Liver (tissue), 9 donors: ENCODE measurements around the gene RTN4RL1. TPM values are rescaled to one million over a fixed set of nuclear protein-coding genes. Genes with fewer than 3 reads are reported as not detected.

Experiments
- DNase-seq: peaks from one replicate; pipeline ENCODE4 v3.0.0-alpha.2; 2017; ENCODE audit warnings: low spot score
- H3K27ac ChIP-seq, 2 donors: one replicate each; pipeline ENCODE4 v1.7.0; 2013; ENCODE audit warnings: inconsistent platforms in 2 of 2, low read length in 2 of 2, control low read depth in 1 of 2, low read depth in 1 of 2, mild to moderate bottlenecking in 1 of 2
- H3K27me3 ChIP-seq, 4 donors: one replicate each; pipeline versions ENCODE4 v1.6.1 to v1.7.0; 2013; ENCODE audit warnings: low read length in 3 of 4, inconsistent platforms in 1 of 4, mild to moderate bottlenecking in 1 of 4, moderate library complexity in 1 of 4; ENCODE audit not compliant: control insufficient read depth in 4 of 4, insufficient read depth in 4 of 4
- H3K36me3 ChIP-seq, 4 donors: one replicate each; pipeline versions ENCODE4 v1.6.1 to v1.7.0; 2013; ENCODE audit warnings: low read length in 3 of 4, mild to moderate bottlenecking in 3 of 4, low read depth in 1 of 4, moderate library complexity in 1 of 4; ENCODE audit not compliant: control insufficient read depth in 4 of 4, insufficient read depth in 3 of 4
- H3K4me1 ChIP-seq, 4 donors: one replicate each; pipeline versions ENCODE4 v1.6.1 to v1.7.0; 2013; ENCODE audit warnings: low read length in 3 of 4, mild to moderate bottlenecking in 3 of 4, moderate library complexity in 1 of 4; ENCODE audit not compliant: control insufficient read depth in 4 of 4, insufficient read depth in 4 of 4
- H3K4me3 ChIP-seq, 3 donors: one replicate each; pipeline versions ENCODE4 v1.6.1 to v1.7.0; 2013; ENCODE audit warnings: low read length in 3 of 3, control low read depth in 1 of 3, low read depth in 1 of 3, mild to moderate bottlenecking in 1 of 3
- H3K9ac ChIP-seq, 2 donors: one replicate each; pipeline ENCODE4 v1.7.0; 2013; ENCODE audit warnings: low read length in 2 of 2, mild to moderate bottlenecking in 2 of 2, moderate library complexity in 2 of 2, control low read depth in 1 of 2, low read depth in 1 of 2
- H3K9me3 ChIP-seq, 4 donors: one replicate each; pipeline versions ENCODE4 v1.6.1 to v1.7.0; 2013; ENCODE audit warnings: low read length in 3 of 4; ENCODE audit not compliant: control insufficient read depth in 4 of 4
- EGR1 ChIP-seq, 2 donors: IDR thresholded peaks; 2 replicates each; pipeline ENCODE4 v1.6.1; 2016 to 2018; ENCODE audit warnings: antibody characterized with exemption in 2 of 2, low read depth in 2 of 2
- FOXA1 ChIP-seq: IDR thresholded peaks from 2 replicates; pipeline ENCODE4 v1.6.1; 2016; ENCODE audit warnings: antibody characterized with exemption
- FOXA2 ChIP-seq: IDR thresholded peaks from 2 replicates; pipeline ENCODE4 v1.6.1; 2016; ENCODE audit warnings: antibody characterized with exemption
- GABPA ChIP-seq, 2 donors: IDR thresholded peaks in 1 of 2; conservative IDR thresholded peaks in 1 of 2; 2 replicates each; pipeline ENCODE4 v1.6.1; 2016; ENCODE audit warnings: antibody characterized with exemption in 2 of 2, mild to moderate bottlenecking in 1 of 2, moderate library complexity in 1 of 2
- HNF4A ChIP-seq, 2 donors: conservative IDR thresholded peaks; 2 replicates each; pipeline ENCODE4 v1.6.1; 2016; ENCODE audit warnings: antibody characterized with exemption in 2 of 2, mild to moderate bottlenecking in 2 of 2
- HNF4G ChIP-seq: IDR thresholded peaks from 2 replicates; pipeline ENCODE4 v1.6.1; 2016; ENCODE audit warnings: antibody characterized with exemption
- JUND ChIP-seq, 2 donors: IDR thresholded peaks; 2 replicates each; pipeline ENCODE4 v1.6.1; 2016; ENCODE audit warnings: antibody characterized with exemption in 2 of 2
- NR2F2 ChIP-seq: IDR thresholded peaks from 2 replicates; pipeline ENCODE4 v1.6.1; 2016; ENCODE audit warnings: antibody characterized with exemption
- RAD21 ChIP-seq, 2 donors: IDR thresholded peaks; 2 replicates each; pipeline ENCODE4 v1.6.1; 2016; ENCODE audit warnings: antibody characterized with exemption in 2 of 2, mild to moderate bottlenecking in 2 of 2
- RXRA ChIP-seq, 2 donors: IDR thresholded peaks; 2 replicates each; pipeline ENCODE4 v1.6.1; 2017 to 2018; ENCODE audit warnings: antibody characterized with exemption in 2 of 2, mild to moderate bottlenecking in 1 of 2
- SP1 ChIP-seq: IDR thresholded peaks from 2 replicates; pipeline ENCODE4 v1.6.1; 2018; ENCODE audit warnings: antibody characterized with exemption, mild to moderate bottlenecking
- TAF1 ChIP-seq: conservative IDR thresholded peaks from 2 replicates; pipeline ENCODE4 v1.6.1; 2016; ENCODE audit warnings: antibody characterized with exemption, mild to moderate bottlenecking
- YY1 ChIP-seq: IDR thresholded peaks from 2 replicates; pipeline ENCODE4 v1.6.1; 2016; ENCODE audit warnings: antibody characterized with exemption, mild to moderate bottlenecking
- WGBS: extraction: QIAGEN DNeasy Blood & Tissue Kit; methylation state at CpG from one replicate; pipeline ENCODE4 v1.1.7; 2013; 5-methylcytosine and 5-hydroxymethylcytosine counted together
- polyA plus RNA-seq, 2 donors: library from polyadenylated mRNA; stranded (reverse) in 1 of 2; unstranded in 1 of 2; fragments of 200-250 nt in 1 of 2; fragments of >200 nt in 1 of 2; fragmentation: Nextera tagmentation in 1 of 2; extraction: Ambion mirVana in 1 of 2; gene quantifications; one replicate each; pipeline versions ENCODE4 v1.2.1 to v1.2.3, GENCODE V29; 2013 to 2015
- total RNA-seq, 2 donors: library from RNA; depleted of rRNA; stranded (reverse); fragments of >200 nt; gene quantifications; one replicate each; pipeline ENCODE4 v1.2.3, GENCODE V29; 2014
- TF ChIP-seq, protein P1 (sequence below): IDR thresholded peaks from 2 replicates; pipeline ENCODE4 v1.6.1; 2016; ENCODE audit warnings: antibody characterized with exemption
- TF ChIP-seq, protein P2 (sequence below): fragments of 150-350 bp; IDR thresholded peaks from 2 replicates; pipeline ENCODE4 v1.5.1; 2017; ENCODE audit warnings: improper control_type of control experiment, low read depth, low read length; ENCODE audit not compliant: missing input control
- TF ChIP-seq, protein P3 (sequence below): IDR thresholded peaks from 2 replicates; pipeline ENCODE4 v1.6.1; 2016; ENCODE audit warnings: antibody characterized with exemption, mild to moderate bottlenecking
- TF ChIP-seq, protein P4 (sequence below): IDR thresholded peaks from 2 replicates; pipeline ENCODE4 v1.6.1; 2016; ENCODE audit warnings: antibody characterized with exemption
- TF ChIP-seq, protein P5 (sequence below): IDR thresholded peaks from 2 replicates; pipeline ENCODE4 v1.6.1; 2016; ENCODE audit warnings: antibody characterized with exemption
- donor health status: healthy.
- donor health status: healthy.
- donor health status: healthy.
- donor health status: healthy.
- donor health status: healthy.

The RTN4RL1 gene
- total and polyA plus RNA-seq, 4 donors = 0.04 to 5.4 (median 1.2) TPM

DNA sequence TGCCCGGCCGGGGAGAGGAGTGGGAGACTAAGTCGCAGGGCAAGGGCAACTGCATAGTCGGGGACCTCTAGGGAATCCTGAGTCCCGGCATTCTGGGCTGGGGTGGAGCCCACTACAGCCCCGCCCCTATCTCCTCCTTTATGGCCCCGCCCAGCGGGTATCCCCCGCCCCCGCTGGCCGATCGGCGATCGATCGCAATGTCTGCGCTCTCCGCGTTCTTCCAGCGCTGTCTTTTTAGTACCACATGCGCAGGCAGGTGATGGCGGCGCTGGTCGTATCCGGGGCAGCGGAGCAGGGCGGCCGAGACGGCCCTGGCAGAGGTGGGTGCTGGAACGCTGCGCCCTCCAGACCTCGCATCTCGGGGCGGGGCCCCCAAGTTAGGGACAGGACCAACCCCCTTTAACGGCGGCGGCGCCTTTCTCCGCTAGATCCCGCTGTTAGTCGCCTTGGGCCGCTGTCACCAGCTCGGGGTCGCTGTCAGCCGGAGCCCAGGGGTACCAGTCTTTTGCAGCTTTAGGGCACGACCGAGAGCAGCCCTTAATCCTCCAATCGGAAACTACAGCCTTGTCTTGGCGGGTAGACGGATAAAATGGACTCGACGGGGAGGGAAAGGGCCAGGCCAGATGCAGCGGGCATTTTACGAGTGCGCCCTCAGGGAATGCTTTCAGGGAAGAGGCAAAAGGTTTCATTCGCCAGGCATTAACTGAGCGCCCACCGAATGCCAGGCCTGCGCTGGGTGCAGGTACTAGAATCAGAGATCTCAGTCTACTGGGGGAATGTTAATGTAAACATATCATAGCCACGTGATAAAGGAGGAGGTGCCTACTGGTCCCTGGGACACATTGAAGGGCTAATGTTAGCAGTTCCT, 5.0 kb upstream of the RTN4RL1 start, which contains the start of gene DPH1:
TSS of gene DPH1 (plus strand) at position 243 of the 868 bp plus-strand sequence. CDS start at position 260, 17 bp downstream.
- H3K9me3 ChIP-seq = no peaks in the 10 kb centered on the region
- peak within 1 kb of the TSS; percentile 60 to 77 for H3K27ac ChIP-seq
- DNase-seq = peak; percentile 88
- peak within 1 kb of the TSS; percentile 51 to 87 for H3K9ac ChIP-seq
- H3K4me3 ChIP-seq = peak within 1 kb of the TSS; percentile 71 to 93 (median 89)
- 2% methylated on average over 59 of the region's 59 CpGs for WGBS
- TF ChIP-seq YY1 = peak; percentile 97
- TF ChIP-seq, protein P1, sequence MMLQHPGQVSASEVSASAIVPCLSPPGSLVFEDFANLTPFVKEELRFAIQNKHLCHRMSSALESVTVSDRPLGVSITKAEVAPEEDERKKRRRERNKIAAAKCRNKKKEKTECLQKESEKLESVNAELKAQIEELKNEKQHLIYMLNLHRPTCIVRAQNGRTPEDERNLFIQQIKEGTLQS = no peak
- TF ChIP-seq HNF4G = no peak
- peak; percentile 73 for TF ChIP-seq SP1
- TF ChIP-seq, protein P2, sequence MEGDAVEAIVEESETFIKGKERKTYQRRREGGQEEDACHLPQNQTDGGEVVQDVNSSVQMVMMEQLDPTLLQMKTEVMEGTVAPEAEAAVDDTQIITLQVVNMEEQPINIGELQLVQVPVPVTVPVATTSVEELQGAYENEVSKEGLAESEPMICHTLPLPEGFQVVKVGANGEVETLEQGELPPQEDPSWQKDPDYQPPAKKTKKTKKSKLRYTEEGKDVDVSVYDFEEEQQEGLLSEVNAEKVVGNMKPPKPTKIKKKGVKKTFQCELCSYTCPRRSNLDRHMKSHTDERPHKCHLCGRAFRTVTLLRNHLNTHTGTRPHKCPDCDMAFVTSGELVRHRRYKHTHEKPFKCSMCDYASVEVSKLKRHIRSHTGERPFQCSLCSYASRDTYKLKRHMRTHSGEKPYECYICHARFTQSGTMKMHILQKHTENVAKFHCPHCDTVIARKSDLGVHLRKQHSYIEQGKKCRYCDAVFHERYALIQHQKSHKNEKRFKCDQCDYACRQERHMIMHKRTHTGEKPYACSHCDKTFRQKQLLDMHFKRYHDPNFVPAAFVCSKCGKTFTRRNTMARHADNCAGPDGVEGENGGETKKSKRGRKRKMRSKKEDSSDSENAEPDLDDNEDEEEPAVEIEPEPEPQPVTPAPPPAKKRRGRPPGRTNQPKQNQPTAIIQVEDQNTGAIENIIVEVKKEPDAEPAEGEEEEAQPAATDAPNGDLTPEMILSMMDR = no peak
- TF ChIP-seq FOXA2 = no peak
- TF ChIP-seq TAF1 = peak; percentile 17
- peak; percentile 25 for TF ChIP-seq FOXA1
- TF ChIP-seq, protein P3, sequence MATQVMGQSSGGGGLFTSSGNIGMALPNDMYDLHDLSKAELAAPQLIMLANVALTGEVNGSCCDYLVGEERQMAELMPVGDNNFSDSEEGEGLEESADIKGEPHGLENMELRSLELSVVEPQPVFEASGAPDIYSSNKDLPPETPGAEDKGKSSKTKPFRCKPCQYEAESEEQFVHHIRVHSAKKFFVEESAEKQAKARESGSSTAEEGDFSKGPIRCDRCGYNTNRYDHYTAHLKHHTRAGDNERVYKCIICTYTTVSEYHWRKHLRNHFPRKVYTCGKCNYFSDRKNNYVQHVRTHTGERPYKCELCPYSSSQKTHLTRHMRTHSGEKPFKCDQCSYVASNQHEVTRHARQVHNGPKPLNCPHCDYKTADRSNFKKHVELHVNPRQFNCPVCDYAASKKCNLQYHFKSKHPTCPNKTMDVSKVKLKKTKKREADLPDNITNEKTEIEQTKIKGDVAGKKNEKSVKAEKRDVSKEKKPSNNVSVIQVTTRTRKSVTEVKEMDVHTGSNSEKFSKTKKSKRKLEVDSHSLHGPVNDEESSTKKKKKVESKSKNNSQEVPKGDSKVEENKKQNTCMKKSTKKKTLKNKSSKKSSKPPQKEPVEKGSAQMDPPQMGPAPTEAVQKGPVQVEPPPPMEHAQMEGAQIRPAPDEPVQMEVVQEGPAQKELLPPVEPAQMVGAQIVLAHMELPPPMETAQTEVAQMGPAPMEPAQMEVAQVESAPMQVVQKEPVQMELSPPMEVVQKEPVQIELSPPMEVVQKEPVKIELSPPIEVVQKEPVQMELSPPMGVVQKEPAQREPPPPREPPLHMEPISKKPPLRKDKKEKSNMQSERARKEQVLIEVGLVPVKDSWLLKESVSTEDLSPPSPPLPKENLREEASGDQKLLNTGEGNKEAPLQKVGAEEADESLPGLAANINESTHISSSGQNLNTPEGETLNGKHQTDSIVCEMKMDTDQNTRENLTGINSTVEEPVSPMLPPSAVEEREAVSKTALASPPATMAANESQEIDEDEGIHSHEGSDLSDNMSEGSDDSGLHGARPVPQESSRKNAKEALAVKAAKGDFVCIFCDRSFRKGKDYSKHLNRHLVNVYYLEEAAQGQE = peak; percentile 58
- TF ChIP-seq GABPA (IDR thresholded peaks at IDR 0.05 in 1 of 2, conservative IDR thresholded peaks at IDR 0.05 in 1 of 2) = peak in 1 of 2 donors; percentile 63
- TF ChIP-seq HNF4A (conservative IDR thresholded peaks at IDR 0.05) = peak in 1 of 2 donors; percentile 35
- peak; percentile 96 to 97 for TF ChIP-seq EGR1 (IDR thresholded peaks at IDR 0.05; ENCODE audit: low read depth in 2 of 2)
- TF ChIP-seq JUND (IDR thresholded peaks at IDR 0.05) = no peak
- TF ChIP-seq, protein P4, sequence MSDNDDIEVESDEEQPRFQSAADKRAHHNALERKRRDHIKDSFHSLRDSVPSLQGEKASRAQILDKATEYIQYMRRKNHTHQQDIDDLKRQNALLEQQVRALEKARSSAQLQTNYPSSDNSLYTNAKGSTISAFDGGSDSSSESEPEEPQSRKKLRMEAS = peak; percentile 98
- no peak for TF ChIP-seq NR2F2
- TF ChIP-seq RAD21 (IDR thresholded peaks at IDR 0.05) = peak in 1 of 2 donors; percentile 62
- TF ChIP-seq, protein P5, sequence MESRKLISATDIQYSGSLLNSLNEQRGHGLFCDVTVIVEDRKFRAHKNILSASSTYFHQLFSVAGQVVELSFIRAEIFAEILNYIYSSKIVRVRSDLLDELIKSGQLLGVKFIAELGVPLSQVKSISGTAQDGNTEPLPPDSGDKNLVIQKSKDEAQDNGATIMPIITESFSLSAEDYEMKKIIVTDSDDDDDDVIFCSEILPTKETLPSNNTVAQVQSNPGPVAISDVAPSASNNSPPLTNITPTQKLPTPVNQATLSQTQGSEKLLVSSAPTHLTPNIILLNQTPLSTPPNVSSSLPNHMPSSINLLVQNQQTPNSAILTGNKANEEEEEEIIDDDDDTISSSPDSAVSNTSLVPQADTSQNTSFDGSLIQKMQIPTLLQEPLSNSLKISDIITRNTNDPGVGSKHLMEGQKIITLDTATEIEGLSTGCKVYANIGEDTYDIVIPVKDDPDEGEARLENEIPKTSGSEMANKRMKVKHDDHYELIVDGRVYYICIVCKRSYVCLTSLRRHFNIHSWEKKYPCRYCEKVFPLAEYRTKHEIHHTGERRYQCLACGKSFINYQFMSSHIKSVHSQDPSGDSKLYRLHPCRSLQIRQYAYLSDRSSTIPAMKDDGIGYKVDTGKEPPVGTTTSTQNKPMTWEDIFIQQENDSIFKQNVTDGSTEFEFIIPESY = no peak
- peak in 1 of 2 donors; percentile 49 for TF ChIP-seq RXRA (IDR thresholded peaks at IDR 0.05)
- H3K4me1 ChIP-seq = peaks cover 2 to 33% (median 21%) of the 10 kb centered on the region in 4 donors
- H3K36me3 ChIP-seq = peaks cover 0 to 4% (median 0%) of the 10 kb centered on the region in 4 donors
- H3K27me3 ChIP-seq = no peaks in the 10 kb centered on the region
